ENCODE data around the gene CYP27C1.

The CYP27C1 gene

GRCh38 chr2:127176371-127177311 is 43.5 kb downstream of the CYP27C1 start:
- Histone ChIP-seq H3K27me3 (ENCODE audit: control insufficient read depth in 1 of 2, insufficient read depth in 2 of 2, low read length in 2 of 2) (no peaks in the 10 kb centered on the region), H3K36me3 (ENCODE audit: control insufficient read depth in 2 of 2, insufficient read depth in 2 of 2, low read length in 2 of 2) (no peaks in the 10 kb centered on the region), H3K9me3 (ENCODE audit: control insufficient read depth in 2 of 2, low read length in 2 of 2) (peaks cover 0 to 15% of the 10 kb centered on the region in 2 donors), H3K4me3 (ENCODE audit: low read length in 2 of 2) (peak overlapping the region; percentile 55 to 57), H3K9ac (ENCODE audit: low read length in 2 of 2) (peak overlapping the region; percentile 65 to 69), H3K4me1 (ENCODE audit: control insufficient read depth, insufficient read depth, low read length) (peaks cover 43% of the 10 kb centered on the region), H3K27ac (ENCODE audit: low read length) (peak overlapping the region; percentile 97)

GRCh38 chr2:127175751-127176354 is 44.2 kb downstream of the CYP27C1 start:
- peak overlapping the region in 1 of 2 donors; percentile 57 for H3K4me3 ChIP-seq (ENCODE audit: low read length in 2 of 2)
- H3K9ac ChIP-seq (ENCODE audit: low read length in 2 of 2): peak overlapping the region; percentile 65 to 69
- H3K27ac ChIP-seq (ENCODE audit: low read length): peak overlapping the region; percentile 97
- peaks cover 0 to 15% of the 10 kb centered on the region in 2 donors for H3K9me3 ChIP-seq (ENCODE audit: control insufficient read depth in 2 of 2, low read length in 2 of 2)
- peaks cover 43% of the 10 kb centered on the region for H3K4me1 ChIP-seq (ENCODE audit: control insufficient read depth, insufficient read depth, low read length)
- H3K36me3 ChIP-seq (ENCODE audit: control insufficient read depth in 2 of 2, insufficient read depth in 2 of 2, low read length in 2 of 2): no peaks in the 10 kb centered on the region
- no peaks in the 10 kb centered on the region for H3K27me3 ChIP-seq (ENCODE audit: control insufficient read depth in 1 of 2, insufficient read depth in 2 of 2, low read length in 2 of 2)

GRCh38 chr2:127175041-127175721 is 44.9 kb downstream of the CYP27C1 start:
- H3K4me1 ChIP-seq (ENCODE audit: control insufficient read depth, insufficient read depth, low read length): peaks cover 43% of the 10 kb centered on the region
- H3K36me3 ChIP-seq (ENCODE audit: control insufficient read depth in 2 of 2, insufficient read depth in 2 of 2, low read length in 2 of 2): no peaks in the 10 kb centered on the region
- H3K9me3 ChIP-seq (ENCODE audit: control insufficient read depth in 2 of 2, low read length in 2 of 2): peaks cover 0 to 12% of the 10 kb centered on the region in 2 donors
- H3K27ac ChIP-seq (ENCODE audit: low read length): peak overlapping the region; percentile 97
- H3K9ac ChIP-seq (ENCODE audit: low read length in 2 of 2): peak overlapping the region; percentile 65 to 69
- peak overlapping the region in 1 of 2 donors; percentile 57 for H3K4me3 ChIP-seq (ENCODE audit: low read length in 2 of 2)
- no peaks in the 10 kb centered on the region for H3K27me3 ChIP-seq (ENCODE audit: control insufficient read depth in 1 of 2, insufficient read depth in 2 of 2, low read length in 2 of 2)

- Histone ChIP-seq H3K27ac (ENCODE audit: low read length) (peak overlapping the region; percentile 97), H3K9ac (ENCODE audit: low read length in 2 of 2) (peak overlapping the region in 1 of 2 donors; percentile 65), H3K27me3 (ENCODE audit: control insufficient read depth in 1 of 2, insufficient read depth in 2 of 2, low read length in 2 of 2) (no peaks in the 10 kb centered on the region), H3K36me3 (ENCODE audit: control insufficient read depth in 2 of 2, insufficient read depth in 2 of 2, low read length in 2 of 2) (no peaks in the 10 kb centered on the region), H3K4me3 (ENCODE audit: low read length in 2 of 2) (peak overlapping the region in 1 of 2 donors; percentile 57), H3K4me1 (ENCODE audit: control insufficient read depth, insufficient read depth, low read length) (peaks cover 43% of the 10 kb centered on the region), H3K9me3 (ENCODE audit: control insufficient read depth in 2 of 2, low read length in 2 of 2) (peaks cover 0 to 8% of the 10 kb centered on the region in 2 donors)
Measured at GRCh38 chr2:127174640-127175039, 45.5 kb downstream of the CYP27C1 start.

- Histone ChIP-seq H3K27me3 (ENCODE audit: control insufficient read depth in 1 of 2, insufficient read depth in 2 of 2, low read length in 2 of 2) (no peaks in the 10 kb centered on the region), H3K4me3 (ENCODE audit: low read length in 2 of 2) (no peak overlapping the region), H3K4me1 (ENCODE audit: control insufficient read depth, insufficient read depth, low read length) (peaks cover 43% of the 10 kb centered on the region), H3K36me3 (ENCODE audit: control insufficient read depth in 2 of 2, insufficient read depth in 2 of 2, low read length in 2 of 2) (no peaks in the 10 kb centered on the region), H3K9ac (ENCODE audit: low read length in 2 of 2) (no peak overlapping the region), H3K27ac (ENCODE audit: low read length) (no peak overlapping the region), H3K9me3 (ENCODE audit: control insufficient read depth in 2 of 2, low read length in 2 of 2) (peaks cover 0 to 3% of the 10 kb centered on the region in 2 donors)
Measured at GRCh38 chr2:127174136-127174535, 46.0 kb downstream of the CYP27C1 start.

- Histone ChIP-seq H3K4me3 (ENCODE audit: low read length in 2 of 2) (no peak overlapping the region), H3K4me1 (ENCODE audit: control insufficient read depth, insufficient read depth, low read length) (peaks cover 38% of the 10 kb centered on the region), H3K27me3 (ENCODE audit: control insufficient read depth in 1 of 2, insufficient read depth in 2 of 2, low read length in 2 of 2) (no peaks in the 10 kb centered on the region), H3K27ac (ENCODE audit: low read length) (no peak overlapping the region), H3K9me3 (ENCODE audit: control insufficient read depth in 2 of 2, low read length in 2 of 2) (no peaks in the 10 kb centered on the region), H3K36me3 (ENCODE audit: control insufficient read depth in 2 of 2, insufficient read depth in 2 of 2, low read length in 2 of 2) (no peaks in the 10 kb centered on the region), H3K9ac (ENCODE audit: low read length in 2 of 2) (no peak overlapping the region)
Measured at GRCh38 chr2:127173057-127173456, 47.0 kb downstream of the CYP27C1 start.

- Histone ChIP-seq H3K27me3 (ENCODE audit: control insufficient read depth in 1 of 2, insufficient read depth in 2 of 2, low read length in 2 of 2) (no peaks in the 10 kb centered on the region), H3K36me3 (ENCODE audit: control insufficient read depth in 2 of 2, insufficient read depth in 2 of 2, low read length in 2 of 2) (no peaks in the 10 kb centered on the region), H3K4me1 (ENCODE audit: control insufficient read depth, insufficient read depth, low read length) (peaks cover 30% of the 10 kb centered on the region), H3K27ac (ENCODE audit: low read length) (no peak overlapping the region), H3K9ac (ENCODE audit: low read length in 2 of 2) (no peak overlapping the region), H3K4me3 (ENCODE audit: low read length in 2 of 2) (no peak overlapping the region), H3K9me3 (ENCODE audit: control insufficient read depth in 2 of 2, low read length in 2 of 2) (no peaks in the 10 kb centered on the region)
Measured at GRCh38 chr2:127172306-127172705, 47.8 kb downstream of the CYP27C1 start.

- Histone ChIP-seq H3K27me3 (ENCODE audit: control insufficient read depth in 1 of 2, insufficient read depth in 2 of 2, low read length in 2 of 2) (no peaks in the 10 kb centered on the region), H3K36me3 (ENCODE audit: control insufficient read depth in 2 of 2, insufficient read depth in 2 of 2, low read length in 2 of 2) (no peaks in the 10 kb centered on the region)
Measured at GRCh38 chr2:127170452-127171197, 49.5 kb downstream of the CYP27C1 start.

GRCh38 chr2:127170021-127170420 is 50.1 kb downstream of the CYP27C1 start:
- H3K27ac ChIP-seq (ENCODE audit: low read length): no peak overlapping the region
- H3K9me3 ChIP-seq (ENCODE audit: control insufficient read depth in 2 of 2, low read length in 2 of 2): no peaks in the 10 kb centered on the region
- H3K36me3 ChIP-seq (ENCODE audit: control insufficient read depth in 2 of 2, insufficient read depth in 2 of 2, low read length in 2 of 2): no peaks in the 10 kb centered on the region
- peaks cover 8% of the 10 kb centered on the region for H3K4me1 ChIP-seq (ENCODE audit: control insufficient read depth, insufficient read depth, low read length)
- H3K27me3 ChIP-seq (ENCODE audit: control insufficient read depth in 1 of 2, insufficient read depth in 2 of 2, low read length in 2 of 2): no peaks in the 10 kb centered on the region
- no peak overlapping the region for H3K4me3 ChIP-seq (ENCODE audit: low read length in 2 of 2)
- no peak overlapping the region for H3K9ac ChIP-seq (ENCODE audit: low read length in 2 of 2)

More at GRCh38 chr2:127170452-127171197, 49.5 kb downstream of the CYP27C1 start:
- H3K4me3 ChIP-seq (ENCODE audit: low read length in 2 of 2): no peak overlapping the region
- H3K9me3 ChIP-seq (ENCODE audit: control insufficient read depth in 2 of 2, low read length in 2 of 2): no peaks in the 10 kb centered on the region
- no peak overlapping the region for H3K9ac ChIP-seq (ENCODE audit: low read length in 2 of 2)
- H3K27ac ChIP-seq (ENCODE audit: low read length): no peak overlapping the region
- H3K4me1 ChIP-seq (ENCODE audit: control insufficient read depth, insufficient read depth, low read length): peaks cover 14% of the 10 kb centered on the region

GRCh38 chr2:127169066-127169660 is 50.9 kb downstream of the CYP27C1 start:
- Histone ChIP-seq H3K4me1 (ENCODE audit: control insufficient read depth, insufficient read depth, low read length) (no peaks in the 10 kb centered on the region), H3K9ac (ENCODE audit: low read length in 2 of 2) (no peak overlapping the region), H3K27me3 (ENCODE audit: control insufficient read depth in 1 of 2, insufficient read depth in 2 of 2, low read length in 2 of 2) (no peaks in the 10 kb centered on the region), H3K9me3 (ENCODE audit: control insufficient read depth in 2 of 2, low read length in 2 of 2) (no peaks in the 10 kb centered on the region), H3K4me3 (ENCODE audit: low read length in 2 of 2) (no peak overlapping the region), H3K27ac (ENCODE audit: low read length) (no peak overlapping the region), H3K36me3 (ENCODE audit: control insufficient read depth in 2 of 2, insufficient read depth in 2 of 2, low read length in 2 of 2) (no peaks in the 10 kb centered on the region)
